Lung (tissue), 12 donors: Measurements from ENCODE around the gene HOXA5. TPM values are rescaled to one million over a fixed set of nuclear protein-coding genes. Genes with fewer than 3 reads are reported as not detected.

Experiments
- ATAC-seq: fragments of 200-7000 bp; cut with Tn5 transposase; one replicate; pipeline ENCODE4 v1.9.1; 2020; ENCODE audit warnings: moderate number of reproducible peaks; ENCODE audit not compliant: insufficient read depth, low FRiP score
- DNase-seq, 3 donors: peaks; one replicate each; pipeline ENCODE4 v3.0.0-alpha.2; 2013 to 2017
- H3K27ac ChIP-seq, 2 donors: one replicate each; pipeline ENCODE4 v1.5.1; 2013; ENCODE audit warnings: mild to moderate bottlenecking in 2 of 2, moderate library complexity in 2 of 2, control low read depth in 1 of 2, inconsistent platforms in 1 of 2, low read depth in 1 of 2, low read length in 1 of 2
- H3K27me3 ChIP-seq, 3 donors: one replicate each; pipeline ENCODE4 v1.5.1; 2013; ENCODE audit warnings: low read length in 2 of 3; ENCODE audit not compliant: control insufficient read depth in 3 of 3, insufficient read depth in 3 of 3
- H3K36me3 ChIP-seq, 4 donors: one replicate each; pipeline ENCODE4 v1.5.1; 2013; ENCODE audit warnings: low read length in 4 of 4, mild to moderate bottlenecking in 1 of 4, moderate library complexity in 1 of 4; ENCODE audit not compliant: control insufficient read depth in 4 of 4, insufficient read depth in 4 of 4
- H3K4me1 ChIP-seq, 5 donors: one replicate each; pipeline ENCODE4 v1.5.1; 2013; ENCODE audit warnings: low read length in 5 of 5, mild to moderate bottlenecking in 2 of 5, moderate library complexity in 1 of 5; ENCODE audit not compliant: control insufficient read depth in 5 of 5, insufficient read depth in 5 of 5
- H3K4me3 ChIP-seq: one replicate; pipeline ENCODE4 v1.5.1; 2013; ENCODE audit warnings: mild to moderate bottlenecking, control low read depth, moderate library complexity
- H3K9ac ChIP-seq, 2 donors: one replicate each; pipeline ENCODE4 v1.5.1; 2013; ENCODE audit warnings: low read length in 2 of 2, control low read depth in 1 of 2; ENCODE audit not compliant: insufficient read depth in 1 of 2
- H3K9me3 ChIP-seq, 4 donors: one replicate each; pipeline ENCODE4 v1.5.1; 2013; ENCODE audit warnings: low read length in 3 of 4, mild to moderate bottlenecking in 1 of 4, moderate library complexity in 1 of 4; ENCODE audit not compliant: control insufficient read depth in 4 of 4, insufficient read depth in 3 of 4
- WGBS, 2 donors: extraction: QIAGEN DNeasy Blood & Tissue Kit; methylation state at CpG; one replicate each; pipeline ENCODE4 v1.1.7; 2013; 5-methylcytosine and 5-hydroxymethylcytosine counted together
- polyA plus RNA-seq, 2 donors: library from polyadenylated mRNA; stranded (reverse); fragments of 200-250 nt; gene quantifications; one replicate each; pipeline ENCODE4 v1.2.1, GENCODE V29; 2013
- total RNA-seq, 2 donors: library from RNA; depleted of rRNA in 1 of 2; stranded (reverse); fragments of >200 nt in 1 of 2; gene quantifications; one replicate each; pipeline ENCODE4 v1.2.1, GENCODE V29; 2014 to 2021
- TF ChIP-seq, protein P1 (sequence below): IDR thresholded peaks from 2 replicates; pipeline ENCODE4 v1.5.1; 2012; ENCODE audit warnings: mild to moderate bottlenecking; ENCODE audit errors: control extremely low read depth, extremely low read depth
- donor health status: control.
- donor health status: control.
- donor health status: Bipolar disorder and iron deficiency.
- donor health status: healthy.
- donor health status: DM: yes; HTN: yes; CAD: no.

The HOXA5 gene
- total and polyA plus RNA-seq, 4 donors: 9.2 to 61.9 (median 15.2) TPM

DNA sequence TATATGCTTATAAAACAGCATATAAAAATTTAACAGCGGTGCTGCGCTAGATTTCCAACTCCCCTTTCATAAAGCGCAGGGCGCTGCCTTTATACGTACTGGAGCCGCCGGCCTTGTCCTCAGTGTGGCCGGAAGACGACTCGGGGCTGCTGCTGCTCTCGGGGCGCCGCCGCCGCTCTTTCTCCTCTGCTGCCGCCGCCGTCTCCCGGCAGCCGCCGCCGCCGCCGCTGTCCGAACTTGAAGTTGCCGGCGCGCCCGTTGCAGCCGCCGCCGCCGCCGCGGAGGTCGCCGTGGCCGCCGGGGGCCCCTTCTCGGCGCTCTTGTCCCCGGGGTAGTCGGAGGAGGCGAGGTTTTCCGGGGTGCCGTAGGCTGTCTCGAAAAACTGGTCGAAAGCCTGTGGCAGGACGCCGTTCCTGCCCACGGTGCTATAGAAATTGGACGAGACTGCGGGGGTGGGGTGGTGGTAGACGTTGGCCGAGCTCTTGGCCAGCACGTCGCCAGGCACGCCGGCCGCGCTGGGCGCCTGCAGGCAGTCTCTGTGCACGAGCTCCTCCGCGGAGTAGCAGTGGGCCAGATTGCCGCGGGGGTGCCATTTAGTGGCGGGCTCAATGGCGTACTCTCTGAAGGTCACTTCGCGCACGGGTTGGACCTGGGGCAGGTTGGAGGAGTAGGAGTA lies 41.0 kb upstream of the HOXA5 start:
- WGBS, 2 donors: 2 to 3% methylated on average over 72 of the region's 72 CpGs
- peaks cover 0 to 13% (median 0%) of the 10 kb centered on the region in 4 donors for H3K9me3 ChIP-seq

DNA sequence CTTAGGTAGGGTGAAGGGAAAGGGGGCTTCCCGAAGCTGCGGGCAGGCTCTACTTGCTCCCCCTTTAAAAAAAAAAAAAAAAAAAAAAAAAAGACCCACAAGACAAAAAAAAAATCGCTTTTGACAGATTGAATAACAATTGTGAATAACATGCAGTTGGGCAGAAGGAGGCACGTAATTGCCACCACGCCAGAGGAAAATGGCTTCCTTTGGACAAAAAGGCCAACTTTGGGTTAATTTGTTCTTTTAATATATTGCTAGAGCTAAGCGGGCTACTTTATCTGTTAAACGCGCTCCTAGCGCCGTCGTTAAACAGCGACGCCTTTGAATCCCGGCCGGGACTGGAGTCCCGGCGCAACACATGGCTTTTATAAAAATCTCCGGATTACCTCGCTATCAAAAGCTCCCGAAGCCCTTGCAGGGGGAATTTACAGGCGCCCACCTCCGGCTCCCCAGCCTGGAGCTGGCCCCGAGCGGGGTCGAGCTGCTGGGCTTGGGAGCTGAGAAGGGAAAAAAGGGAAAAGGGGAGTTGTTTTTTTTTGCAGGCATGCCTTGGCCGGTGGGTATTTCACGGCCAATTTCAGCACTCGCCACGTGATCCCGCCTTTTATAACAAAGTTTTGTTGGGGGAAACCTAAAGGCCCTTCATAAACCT lies 40.3 kb upstream of the HOXA5 start:
- ATAC-seq (no peak), DNase-seq (peak in 1 of 3 donors; percentile 59)
- H3K9me3 ChIP-seq: peaks cover 0 to 11% (median 0%) of the 10 kb centered on the region in 4 donors
- 3 to 8% methylated on average over 30 of the region's 30 CpGs for WGBS, 2 donors
- H3K4me3 ChIP-seq: no peak overlapping the region
- no peaks in the 10 kb centered on the region for H3K36me3 ChIP-seq
- TF ChIP-seq, protein P1, sequence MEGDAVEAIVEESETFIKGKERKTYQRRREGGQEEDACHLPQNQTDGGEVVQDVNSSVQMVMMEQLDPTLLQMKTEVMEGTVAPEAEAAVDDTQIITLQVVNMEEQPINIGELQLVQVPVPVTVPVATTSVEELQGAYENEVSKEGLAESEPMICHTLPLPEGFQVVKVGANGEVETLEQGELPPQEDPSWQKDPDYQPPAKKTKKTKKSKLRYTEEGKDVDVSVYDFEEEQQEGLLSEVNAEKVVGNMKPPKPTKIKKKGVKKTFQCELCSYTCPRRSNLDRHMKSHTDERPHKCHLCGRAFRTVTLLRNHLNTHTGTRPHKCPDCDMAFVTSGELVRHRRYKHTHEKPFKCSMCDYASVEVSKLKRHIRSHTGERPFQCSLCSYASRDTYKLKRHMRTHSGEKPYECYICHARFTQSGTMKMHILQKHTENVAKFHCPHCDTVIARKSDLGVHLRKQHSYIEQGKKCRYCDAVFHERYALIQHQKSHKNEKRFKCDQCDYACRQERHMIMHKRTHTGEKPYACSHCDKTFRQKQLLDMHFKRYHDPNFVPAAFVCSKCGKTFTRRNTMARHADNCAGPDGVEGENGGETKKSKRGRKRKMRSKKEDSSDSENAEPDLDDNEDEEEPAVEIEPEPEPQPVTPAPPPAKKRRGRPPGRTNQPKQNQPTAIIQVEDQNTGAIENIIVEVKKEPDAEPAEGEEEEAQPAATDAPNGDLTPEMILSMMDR: no peak
- H3K27ac ChIP-seq: no peak overlapping the region
- peaks cover 0 to 97% (median 88%) of the 10 kb centered on the region in 3 donors for H3K27me3 ChIP-seq
- peaks cover 0 to 25% (median 18%) of the 10 kb centered on the region in 5 donors for H3K4me1 ChIP-seq
- H3K9ac ChIP-seq: no peak overlapping the region

More for the DNA sequence above, 41.0 kb upstream of the HOXA5 start:
- Histone ChIP-seq H3K27me3 (peaks cover 0 to 97% (median 88%) of the 10 kb centered on the region in 3 donors), H3K4me3 (no peak overlapping the region), H3K4me1 (peaks cover 0 to 27% (median 20%) of the 10 kb centered on the region in 5 donors), H3K9ac (no peak overlapping the region), H3K36me3 (no peaks in the 10 kb centered on the region), H3K27ac (no peak overlapping the region)
- TF ChIP-seq, protein P1: no peak
- ATAC-seq (no peak), DNase-seq (peak; percentile 65 to 74 (median 65))

DNA sequence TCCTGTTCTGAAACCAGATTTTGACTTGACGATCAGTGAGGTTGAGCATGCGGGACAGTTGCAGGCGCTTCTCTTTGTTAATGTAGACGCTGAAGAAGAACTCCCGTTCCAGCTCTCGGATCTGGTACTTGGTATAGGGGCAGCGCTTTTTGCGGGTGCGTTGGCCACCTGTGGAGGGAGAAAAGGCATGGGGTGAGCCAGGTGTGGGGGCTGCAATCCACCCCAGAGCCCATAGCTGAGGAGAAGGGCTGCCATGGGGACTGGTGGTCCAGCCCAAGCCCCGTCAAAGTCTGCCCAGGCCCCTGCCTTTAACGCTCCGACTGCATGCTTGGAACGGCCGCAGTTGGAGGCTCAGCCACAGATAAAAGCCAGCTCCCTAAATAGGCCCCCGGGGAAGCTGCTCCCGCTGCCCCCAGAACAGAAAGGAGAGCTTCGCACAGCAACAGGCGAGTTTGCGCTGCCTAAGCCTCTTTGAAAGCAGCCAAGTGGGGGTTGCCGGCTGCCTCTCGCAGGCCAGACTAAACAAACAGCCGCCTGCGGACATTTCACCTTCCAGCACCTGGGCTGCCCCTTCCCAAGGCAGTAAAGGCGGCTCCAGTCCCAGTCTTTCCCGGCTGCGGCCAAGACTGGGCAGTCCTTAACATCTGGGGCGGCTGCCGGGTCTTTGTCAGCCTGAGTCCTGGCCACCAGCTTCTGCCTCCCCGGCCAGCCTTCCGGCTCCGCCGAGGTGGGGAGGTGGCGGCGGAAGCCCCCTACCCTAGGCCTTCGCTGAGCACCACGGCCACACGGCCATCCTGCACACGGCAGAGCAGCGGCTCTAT lies 39.6 kb upstream of the HOXA5 start:
- Histone ChIP-seq H3K27ac (no peak overlapping the region), H3K4me3 (no peak overlapping the region), H3K4me1 (peaks cover 0 to 19% (median 17%) of the 10 kb centered on the region in 5 donors), H3K27me3 (peaks cover 0 to 97% (median 89%) of the 10 kb centered on the region in 3 donors), H3K36me3 (no peaks in the 10 kb centered on the region), H3K9ac (no peak overlapping the region), H3K9me3 (peaks cover 0 to 11% (median 0%) of the 10 kb centered on the region in 4 donors)
- ATAC-seq (no peak), DNase-seq (peak in 1 of 3 donors; percentile 36)
- WGBS, 2 donors: 12 to 15% methylated on average over 39 of the region's 39 CpGs
- TF ChIP-seq, protein P1: no peak
